HG03095 (cell line): ENCODE measurements around the gene TEX11.
"Not testable (repeated sequence)": the region's sequence is repeated elsewhere in the genome, so short reads cannot be mapped to it uniquely, and the experiment has no call there.

Experiments
- ATAC-seq: cut with Tn5 transposase; IDR thresholded peaks from one replicate; pipeline ENCODE4 v1.9.1; 2021; ENCODE audit warnings: moderate library complexity; ENCODE audit not compliant: unreplicated experiment

Gene TEX11

DNA sequence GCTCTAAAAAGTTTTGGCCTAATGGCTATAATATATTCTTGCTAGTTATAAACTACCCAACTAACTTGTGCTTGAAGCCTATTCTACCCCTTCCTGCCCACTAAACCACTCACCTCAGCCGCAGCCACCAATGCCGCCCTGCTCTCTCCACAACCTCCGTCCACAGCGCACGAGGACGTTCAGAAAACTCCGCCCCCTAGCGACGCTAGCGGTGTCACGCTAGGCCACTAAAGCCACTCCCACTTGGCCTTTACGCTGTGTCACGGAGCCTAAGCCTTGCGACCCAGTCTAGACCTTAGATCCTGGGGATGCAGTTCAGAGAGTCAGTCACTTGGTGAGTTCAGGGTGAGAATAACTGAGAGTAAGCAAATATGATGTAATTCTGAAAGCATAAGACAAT is at the start of gene TEX11:
TEX11 (minus strand) TSS at position 171 of the 400 bp plus-strand sequence. CDS start 922 bp downstream, outside the sequence.
- no peak for ATAC-seq

DNA sequence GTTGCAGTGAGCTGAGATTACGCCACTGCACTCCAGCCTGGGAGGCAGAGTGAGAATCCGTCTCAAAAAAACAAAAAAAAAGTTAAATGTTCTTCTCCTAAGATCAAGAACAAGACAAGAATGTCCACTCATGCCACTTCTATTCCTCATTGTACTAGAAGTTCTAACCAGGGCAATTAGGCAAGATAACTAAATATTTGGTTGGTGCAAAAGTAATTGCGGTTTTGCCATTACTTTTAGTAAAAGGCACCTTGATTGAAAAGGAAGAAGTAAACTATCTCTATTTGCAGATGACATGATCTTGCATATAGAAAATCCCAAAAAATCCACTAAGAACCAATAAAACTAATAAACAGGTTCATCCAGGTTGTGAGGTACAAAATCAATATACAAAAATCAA is 46.4 kb upstream of the TEX11 start:
- no peak for ATAC-seq

DNA sequence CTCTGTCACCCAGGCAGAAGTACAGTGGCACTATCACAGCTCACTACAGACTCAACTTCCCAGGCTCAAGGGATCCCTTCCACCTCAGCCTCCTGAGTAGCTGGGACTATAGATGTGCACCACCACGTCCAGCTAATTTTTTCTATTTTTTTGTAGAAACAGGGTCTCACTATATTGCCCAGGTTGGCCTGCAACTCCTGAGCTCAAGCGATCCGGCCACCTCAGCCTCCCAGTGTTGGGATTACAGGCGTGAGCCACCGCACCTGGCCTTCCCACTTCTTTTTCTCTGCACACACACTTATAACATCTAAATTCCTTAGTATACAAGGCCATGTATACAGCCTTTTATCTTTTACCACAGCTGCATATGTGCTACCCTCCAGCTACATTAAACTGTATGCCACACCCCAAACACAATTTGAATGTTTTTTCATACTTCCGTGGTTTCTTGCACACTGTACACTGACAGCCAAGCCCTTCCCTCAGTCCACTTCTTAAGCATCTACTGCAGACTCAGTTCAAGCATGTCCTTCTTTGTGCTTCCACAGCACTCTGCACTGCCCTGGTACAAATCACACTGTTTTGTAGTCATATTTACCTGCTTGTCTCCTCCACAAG is 15.9 kb upstream of the TEX11 start:
- ATAC-seq: no peak

DNA sequence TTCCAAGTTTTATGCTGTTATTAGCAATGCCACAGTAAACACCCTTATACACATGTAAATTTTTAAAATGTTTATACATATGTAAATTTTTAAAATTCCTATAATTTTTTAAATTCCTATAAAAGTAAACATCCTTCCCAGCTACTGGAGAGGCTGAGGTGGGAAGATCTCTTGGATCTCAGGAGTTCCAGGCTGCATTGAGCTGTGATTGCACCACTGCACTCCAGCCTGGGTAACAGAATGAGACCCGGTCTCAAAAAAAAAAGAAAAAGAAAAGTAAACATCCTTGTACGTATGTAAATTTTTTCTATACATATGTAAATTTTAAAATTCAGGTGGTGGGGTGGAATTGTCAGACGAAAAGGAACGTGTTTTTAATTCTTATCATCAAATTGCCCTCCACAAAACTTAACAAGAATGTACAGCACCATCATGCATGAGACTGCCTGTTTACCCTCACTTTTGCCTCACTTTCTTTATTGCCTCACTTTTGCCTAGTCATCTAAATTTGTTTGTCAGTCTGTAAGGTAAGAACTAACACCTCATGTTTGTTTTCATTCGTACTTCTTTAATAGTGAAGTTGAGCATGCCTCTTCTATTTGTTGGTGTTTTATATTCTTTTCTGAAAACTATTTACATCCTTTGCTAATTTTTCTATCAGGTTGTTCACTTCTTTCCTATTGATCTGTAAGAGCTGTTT is 14.4 kb upstream of the TEX11 start:
- no peak for ATAC-seq

DNA sequence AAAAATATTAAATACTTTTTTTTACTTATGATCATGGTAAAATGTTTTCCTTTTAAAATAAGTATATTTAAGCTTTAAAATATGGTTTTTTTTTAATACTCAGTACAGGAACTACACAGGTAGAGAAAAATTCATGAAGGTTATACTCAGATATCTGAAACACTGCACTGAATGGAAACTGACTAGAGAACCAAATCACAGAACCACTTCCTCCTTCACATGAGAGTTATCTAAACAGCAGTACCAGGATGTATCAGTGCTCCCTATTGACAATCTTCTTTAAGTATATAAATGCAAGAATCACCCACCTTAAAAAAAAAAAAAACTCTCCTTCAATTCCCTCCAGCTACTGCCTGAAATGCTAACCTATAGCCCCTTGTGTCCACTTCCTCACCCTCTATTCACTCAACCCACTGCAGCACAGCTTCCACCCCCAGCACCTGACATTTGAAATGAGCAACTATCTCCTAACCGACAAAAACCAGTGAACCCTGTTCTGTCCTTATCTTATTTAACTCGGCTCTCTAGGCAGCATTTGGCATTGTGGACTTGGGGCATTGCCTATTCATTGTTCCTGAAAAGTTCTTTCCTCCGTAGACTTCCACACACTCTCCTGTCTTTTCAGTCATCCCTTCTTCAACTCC is 13.3 kb upstream of the TEX11 start:
- no peak for ATAC-seq

DNA sequence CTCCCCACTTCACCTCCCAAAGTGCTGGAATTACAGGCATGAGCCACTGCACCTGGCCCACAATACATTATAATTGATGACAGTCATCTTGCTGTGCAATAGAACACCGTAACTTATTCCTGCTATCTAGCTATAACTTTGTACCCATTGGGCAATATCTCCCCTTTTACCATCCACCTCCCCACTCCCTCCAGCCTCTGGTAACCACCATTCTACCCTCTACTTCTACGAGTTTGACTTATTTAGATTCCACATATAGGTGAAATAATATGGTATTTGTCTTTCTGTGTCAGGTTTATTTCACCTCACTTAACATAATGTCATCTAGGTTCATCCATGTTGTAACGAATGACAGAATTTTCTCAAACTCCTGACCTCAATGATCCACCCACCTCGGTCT is 8.2 kb upstream of the TEX11 start:
- ATAC-seq: no peak

DNA sequence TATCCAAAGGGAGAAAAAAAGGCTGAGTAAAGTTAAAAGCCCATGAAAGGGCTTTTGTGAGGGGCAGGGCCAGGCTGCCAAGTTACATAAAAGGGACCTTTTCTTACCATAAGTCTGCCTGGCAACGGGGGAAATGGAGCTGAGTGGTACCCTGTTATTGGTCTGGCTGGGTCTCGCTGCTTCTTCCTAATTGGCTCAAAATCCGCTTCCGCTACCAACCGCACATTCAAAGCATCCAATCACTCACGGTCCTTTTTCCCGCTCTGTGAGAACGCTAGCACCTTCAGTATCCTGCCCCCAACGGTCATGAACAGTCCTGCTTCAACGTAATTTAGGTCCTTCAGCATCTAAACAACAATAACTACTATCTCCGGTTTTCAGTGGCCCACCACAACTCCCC is 611 bp downstream of the TEX11 start:
- no peak for ATAC-seq

DNA sequence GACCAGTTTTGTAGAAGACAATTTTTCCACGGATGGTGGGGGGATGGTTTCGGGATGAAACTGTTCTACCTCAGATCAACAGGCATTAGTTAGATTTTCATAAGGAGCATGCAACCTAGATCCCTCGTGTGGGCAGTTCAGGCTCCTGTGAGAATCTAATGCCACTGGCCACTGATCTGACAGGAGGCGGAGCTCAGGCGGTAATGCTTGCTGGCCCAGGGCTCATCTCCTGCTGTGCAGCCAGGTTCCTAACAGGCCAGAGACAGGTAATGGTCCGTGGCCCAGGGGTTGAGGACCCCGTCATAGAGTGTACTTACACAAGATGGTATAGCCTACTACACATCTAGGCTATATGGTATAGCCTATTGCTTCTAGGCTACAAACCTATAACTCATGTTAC is 7.0 kb downstream of the TEX11 start:
- ATAC-seq: no peak

DNA sequence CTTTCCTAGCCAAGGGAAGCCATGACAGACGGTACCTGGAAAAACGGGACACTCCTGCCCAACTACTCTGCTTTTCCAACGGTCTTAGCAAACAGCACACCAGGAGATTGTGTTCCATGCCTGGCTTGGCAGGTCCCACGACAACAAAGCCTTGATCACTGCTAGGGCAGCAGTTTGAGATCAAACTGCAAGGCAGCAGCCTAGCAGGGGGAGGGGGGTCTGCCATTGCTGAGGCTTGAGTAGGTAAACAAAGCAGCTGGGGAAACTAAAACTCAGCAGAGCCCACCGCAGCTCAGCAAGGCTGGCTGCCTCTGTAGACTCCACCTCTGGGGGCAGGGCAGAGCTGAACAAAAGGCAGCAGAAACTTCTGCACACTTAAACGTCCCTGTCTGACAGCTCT is 18.1 kb downstream of the TEX11 start:
- ATAC-seq: not testable (repeated sequence)

DNA sequence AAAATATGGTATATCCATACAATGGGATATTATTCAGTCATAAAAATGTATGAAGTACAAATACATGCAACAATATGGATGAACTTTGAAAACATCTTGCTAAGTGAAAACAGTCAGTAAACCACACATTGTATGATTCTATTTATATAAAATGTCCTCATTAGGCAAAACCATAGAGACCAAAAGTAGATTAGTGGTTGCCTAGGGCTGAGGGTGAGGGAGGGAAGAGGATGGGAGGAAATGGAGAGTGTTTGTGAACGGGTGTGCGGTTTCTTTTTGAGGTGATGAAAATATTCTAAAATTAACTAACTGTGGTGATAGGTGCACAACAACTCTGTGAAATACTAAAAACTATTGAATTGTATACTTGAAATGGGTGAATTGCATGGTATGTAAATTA is 29.6 kb downstream of the TEX11 start:
- no peak for ATAC-seq

DNA sequence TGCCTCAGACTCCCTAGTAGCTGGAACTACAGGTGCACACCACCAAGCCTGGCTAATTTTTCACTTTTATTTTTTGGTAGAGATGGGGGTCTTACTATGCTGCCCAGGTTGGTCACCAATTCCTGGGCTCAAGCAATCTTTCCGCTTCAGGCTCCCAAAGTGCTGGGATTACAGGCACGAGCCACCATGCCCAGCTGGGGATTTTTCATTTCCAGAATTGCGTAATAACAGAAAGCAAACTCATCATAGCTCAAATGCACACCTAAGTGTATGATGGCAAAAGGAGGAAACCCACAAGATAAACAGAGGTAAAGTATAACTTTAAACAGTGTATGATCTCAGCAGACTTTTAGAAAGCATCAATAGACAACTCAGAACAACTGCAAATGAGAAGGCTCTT is 56.2 kb downstream of the TEX11 start:
- ATAC-seq: no peak

DNA sequence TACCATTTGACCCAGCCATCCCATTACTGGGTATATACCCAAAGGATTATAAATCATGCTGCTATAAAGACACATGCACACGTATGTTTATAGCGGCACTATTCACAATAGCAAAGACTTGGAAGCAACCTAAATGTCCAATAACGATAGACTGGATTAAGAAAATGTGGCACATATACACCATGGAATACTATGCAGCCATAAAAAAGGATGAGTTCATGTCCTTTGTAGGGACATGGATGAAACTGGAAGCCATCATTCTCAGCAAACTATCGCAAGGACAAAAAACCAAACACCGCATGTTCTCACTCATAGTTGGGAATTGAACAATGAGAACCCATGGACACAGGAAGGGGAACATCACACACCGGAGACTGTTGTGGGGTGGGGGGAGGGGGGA is 64.4 kb downstream of the TEX11 start:
- ATAC-seq: not testable (repeated sequence)

DNA sequence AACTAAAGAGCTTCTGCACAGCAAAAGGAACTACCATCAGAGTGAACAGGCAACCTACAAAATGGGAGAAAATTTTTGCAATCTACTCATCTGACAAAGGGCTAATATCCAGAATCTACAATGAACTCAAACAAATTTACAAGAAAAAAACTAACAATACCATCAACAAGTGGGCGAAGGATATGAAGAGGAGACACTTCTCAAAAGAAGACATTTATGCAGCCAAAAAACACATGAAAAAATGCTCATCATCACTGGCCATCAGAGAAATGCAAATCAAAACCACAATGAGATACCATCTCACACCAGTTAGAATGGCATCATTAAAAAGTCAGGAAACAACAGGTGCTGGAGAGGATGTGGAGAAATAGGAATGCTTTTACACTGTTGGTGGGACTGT is 64.9 kb downstream of the TEX11 start:
- not testable (repeated sequence) for ATAC-seq

DNA sequence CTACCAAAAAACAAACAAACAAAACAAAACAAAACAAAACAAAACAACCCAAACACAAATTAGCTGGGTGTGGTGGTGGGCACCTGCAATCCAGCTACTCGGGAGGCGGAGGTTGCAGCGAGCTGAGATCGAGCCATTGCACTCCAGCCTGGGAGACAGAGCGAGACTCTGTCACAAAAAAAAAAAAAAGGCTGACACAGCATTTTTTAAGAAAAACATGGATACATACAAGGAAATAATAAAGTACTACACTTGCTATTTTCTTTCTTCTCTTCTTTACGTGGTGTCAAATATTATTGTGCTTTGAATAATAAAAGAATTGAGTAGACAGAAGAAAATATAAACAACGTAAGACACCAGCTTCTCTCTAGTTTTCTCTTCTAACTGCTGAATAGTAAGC is 73.9 kb downstream of the TEX11 start:
- ATAC-seq: no peak

DNA sequence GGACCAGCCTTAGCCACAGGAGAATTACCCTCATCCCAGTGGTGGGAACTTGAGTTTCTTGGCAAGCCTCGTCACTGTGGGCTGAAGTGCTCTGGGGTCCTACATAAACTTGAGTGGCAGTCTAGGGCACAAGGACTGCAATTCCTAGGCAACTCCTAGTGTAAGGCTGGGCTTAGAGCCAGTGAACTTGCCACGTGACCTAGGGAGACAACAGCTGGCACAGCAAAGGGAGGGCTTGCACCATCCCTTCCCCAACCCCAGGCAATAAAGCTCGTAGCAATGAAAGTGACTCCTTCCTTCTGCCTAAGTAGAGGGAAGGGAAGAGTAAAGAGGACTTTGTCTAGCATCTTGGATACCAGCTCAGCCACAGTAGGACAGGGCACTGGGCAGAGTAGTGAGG is 81.8 kb downstream of the TEX11 start:
- ATAC-seq: no peak

DNA sequence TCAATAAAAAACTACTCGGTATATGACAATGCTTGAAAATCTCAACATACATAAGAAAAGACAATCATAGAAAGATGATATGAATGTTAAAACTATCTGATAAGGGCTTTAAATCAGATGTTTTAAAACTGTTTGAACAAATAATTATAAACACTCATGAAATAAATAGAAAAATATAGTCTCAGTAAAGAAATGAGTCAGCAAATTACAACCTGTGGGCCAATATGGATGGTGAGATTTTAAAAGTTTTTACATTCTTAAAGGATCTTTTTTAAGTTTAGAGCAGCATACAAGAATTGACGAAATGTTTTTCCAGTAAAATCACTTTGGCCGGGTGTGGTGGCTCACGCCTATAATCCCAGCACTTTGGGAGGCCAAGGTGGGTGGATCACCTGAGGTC is 83.1 kb downstream of the TEX11 start:
- ATAC-seq: no peak

DNA sequence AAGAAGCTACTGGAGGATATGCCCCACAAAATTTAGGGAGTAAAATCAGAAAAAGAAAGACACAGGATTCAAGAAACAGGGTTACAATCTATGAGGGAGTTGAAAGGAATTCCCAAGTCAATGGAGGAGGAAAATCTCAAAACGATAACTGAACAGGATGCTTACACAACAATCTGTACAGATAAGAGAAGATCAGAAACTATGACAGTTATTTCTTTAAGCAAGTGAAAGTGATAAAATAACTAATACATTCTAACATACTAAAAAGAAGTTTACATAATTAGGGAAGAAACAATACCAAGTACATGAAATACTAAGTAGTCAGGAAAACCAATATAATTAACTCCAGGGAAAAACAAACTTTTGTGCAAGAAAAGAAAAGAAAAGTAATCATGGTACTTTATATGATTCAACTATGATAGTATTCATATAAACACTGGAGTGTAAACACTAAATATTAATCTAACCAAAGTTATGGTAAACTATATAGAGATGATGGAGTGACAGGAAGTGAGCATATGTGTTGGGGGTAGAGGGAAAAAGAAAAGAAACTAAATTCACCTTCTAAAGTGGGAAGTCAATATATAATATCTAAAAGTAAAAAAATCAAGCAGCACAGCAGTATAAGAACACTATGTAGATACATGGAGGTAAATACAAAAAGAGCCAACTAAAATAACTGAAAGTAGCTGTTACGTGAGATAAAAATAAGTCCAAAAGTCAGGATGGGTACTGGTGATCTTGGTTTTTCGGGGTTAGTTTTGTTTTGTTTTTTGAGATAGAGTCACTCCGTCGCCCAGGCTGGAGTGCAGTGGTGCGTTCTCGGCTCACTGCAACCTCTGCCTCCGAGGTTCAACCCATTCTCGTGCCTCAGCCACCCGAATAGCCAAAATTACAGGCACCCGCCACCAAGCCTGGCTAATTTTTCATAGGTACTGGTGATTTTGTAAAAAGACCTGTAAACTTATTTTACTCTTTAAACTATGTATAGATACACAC is 99.3 kb downstream of the TEX11 start:
- no peak for ATAC-seq

DNA sequence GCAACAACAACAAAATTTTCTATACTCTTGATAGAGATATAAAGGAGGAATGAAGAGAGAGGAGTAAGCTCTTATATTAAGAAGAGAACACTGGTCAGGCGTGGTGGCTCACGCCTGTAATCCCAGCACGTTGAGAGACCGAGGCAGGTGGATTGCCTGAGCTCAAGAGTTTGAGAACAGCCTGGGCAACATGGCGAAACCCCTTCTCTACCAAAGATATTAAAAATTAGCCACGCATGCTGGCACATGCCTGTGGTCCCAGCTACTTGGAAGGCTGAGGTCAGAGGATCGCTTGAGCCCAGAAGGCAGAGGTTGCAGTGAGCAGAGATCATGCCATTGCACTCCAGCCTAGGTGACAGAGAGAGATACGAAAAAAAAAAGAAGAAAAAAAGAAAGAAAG is 102.4 kb downstream of the TEX11 start:
- ATAC-seq: no peak

DNA sequence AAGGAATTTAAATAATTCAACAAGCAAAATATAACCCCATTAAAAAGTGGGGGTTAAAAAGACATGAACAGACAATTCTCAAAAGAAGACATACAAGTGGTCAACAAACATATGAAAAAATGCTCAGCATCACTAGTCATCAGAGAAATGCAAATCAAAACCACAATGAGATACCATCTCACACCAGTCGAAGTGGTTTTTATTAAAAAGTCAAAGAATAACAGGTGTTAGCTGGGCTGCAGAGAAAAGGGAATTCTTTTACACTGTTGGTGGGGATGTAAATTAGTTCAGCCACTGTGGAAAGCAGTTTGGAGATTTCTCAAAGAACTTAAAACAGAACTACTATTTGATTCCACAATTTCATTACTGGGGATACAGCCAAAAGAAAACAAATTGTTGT is 111.8 kb downstream of the TEX11 start:
- ATAC-seq: not testable (repeated sequence)

DNA sequence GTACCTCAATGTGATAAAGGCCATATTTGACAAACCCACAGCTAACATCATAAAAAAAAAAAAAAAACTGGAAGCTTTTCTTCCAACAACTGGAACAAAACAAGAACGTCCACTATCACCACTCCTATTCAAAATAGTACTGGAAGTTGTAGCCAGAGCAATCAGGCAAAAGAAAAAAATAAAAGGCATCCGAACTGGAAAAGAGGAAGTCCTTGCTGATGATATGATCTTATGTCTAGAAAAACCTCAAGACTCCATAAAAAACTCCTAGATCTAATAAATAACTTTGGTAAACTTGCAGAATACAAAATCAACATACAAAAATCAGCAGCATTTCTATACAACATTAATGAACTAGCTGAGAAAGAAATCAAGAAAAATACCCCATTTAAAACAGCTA is 134.3 kb downstream of the TEX11 start:
- no peak for ATAC-seq

DNA sequence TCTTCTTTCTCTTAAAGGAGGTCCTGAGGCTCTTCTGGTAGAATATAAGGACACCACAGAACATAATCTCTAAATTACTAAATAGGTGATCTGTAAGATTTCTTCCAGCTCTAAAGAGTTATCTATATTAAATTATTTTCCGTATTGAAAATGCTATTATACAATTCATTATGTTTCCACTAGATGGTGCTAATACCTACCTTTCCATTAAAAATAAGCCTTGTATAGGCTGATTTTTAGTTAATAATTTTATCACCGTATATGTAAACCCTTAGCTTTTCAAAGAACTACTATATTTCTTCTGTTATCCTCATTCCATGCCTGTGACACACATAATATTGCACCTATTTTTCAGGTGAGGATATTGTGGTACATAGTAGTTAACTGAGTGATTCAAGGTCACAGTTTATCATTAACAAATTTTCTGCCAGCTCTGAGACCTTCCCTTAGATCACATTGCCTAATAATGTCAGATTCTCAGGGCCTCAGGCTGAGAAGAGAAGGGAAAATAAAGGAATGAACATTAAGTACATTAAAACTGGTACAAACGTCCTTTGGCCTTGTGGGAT is 138.8 kb downstream of the TEX11 start:
- ATAC-seq: no peak
